ENCODE measurements around the gene PLSCR3. TPM values are rescaled to one million over a fixed set of nuclear protein-coding genes. Genes with fewer than 3 reads are reported as not detected.

Gene PLSCR3
- total RNA-seq, 1 experiment from 2014 or later = 43.8 TPM

GRCh38 chr17:7409716-7410115 lies 15.4 kb upstream of the PLSCR3 start:
- Histone ChIP-seq H3K4me1 (ENCODE audit: control insufficient read depth in 1 of 2, insufficient read depth in 2 of 2, low read length in 2 of 2) (peaks cover 8 to 17% of the 10 kb centered on the region in 2 experiments; a peak in 3 of 4 replicates), H3K79me2 (ENCODE audit: insufficient read depth, low read length) (peaks cover 2% of the 10 kb centered on the region; the same call in 1 of the 2 replicates), H3K9ac (ENCODE audit: low read length) (no peak overlapping the region), H3K4me2 (ENCODE audit: low read length) (no peak overlapping the region), H3K36me3 (ENCODE audit: control insufficient read depth in 1 of 2, insufficient read depth in 2 of 2, low read length in 2 of 2) (peaks cover 0 to 6% of the 10 kb centered on the region in 2 experiments; a peak in 1 of 4 replicates), H3K9me3 (ENCODE audit: control insufficient read depth in 1 of 2, insufficient read depth in 1 of 2, low read depth in 1 of 2, low read length in 2 of 2) (no peaks in the 10 kb centered on the region), H3K27ac (ENCODE audit: low read depth, low read length) (no peak overlapping the region), H3K27me3 (ENCODE audit: insufficient read depth, low read length) (no peaks in the 10 kb centered on the region), H3K9me2 (ENCODE audit: insufficient read depth) (no peaks in the 10 kb centered on the region), H4K20me1 (ENCODE audit: insufficient read depth) (no peaks in the 10 kb centered on the region), H2AFZ (ENCODE audit: low read depth, low read length, poor library complexity, severe bottlenecking) (no peak overlapping the region), H3K4me3 (replicated peaks in 1 of 2; ENCODE audit: low read depth in 1 of 2, low read length in 2 of 2) (no peak overlapping the region)
- no peak for TF ChIP-seq ZFX (IDR thresholded peaks at IDR 0.05)
- no peak for TF ChIP-seq ZNF274 (IDR thresholded peaks at IDR 0.05; ENCODE audit: low read depth, low read length)
- TF ChIP-seq CEBPB (IDR thresholded peaks at IDR 0.05; ENCODE audit: low read depth) = no peak
- TF ChIP-seq EZH2phosphoT487 (IDR thresholded peaks at IDR 0.05; ENCODE audit: borderline replicate concordance) = no peak
- TF ChIP-seq EGR1 (IDR thresholded peaks at IDR 0.05; ENCODE audit: low read depth) = no peak
- TF ChIP-seq FOSL1 (IDR thresholded peaks at IDR 0.05; ENCODE audit: low read depth) = no peak
- TF ChIP-seq, protein P1, sequence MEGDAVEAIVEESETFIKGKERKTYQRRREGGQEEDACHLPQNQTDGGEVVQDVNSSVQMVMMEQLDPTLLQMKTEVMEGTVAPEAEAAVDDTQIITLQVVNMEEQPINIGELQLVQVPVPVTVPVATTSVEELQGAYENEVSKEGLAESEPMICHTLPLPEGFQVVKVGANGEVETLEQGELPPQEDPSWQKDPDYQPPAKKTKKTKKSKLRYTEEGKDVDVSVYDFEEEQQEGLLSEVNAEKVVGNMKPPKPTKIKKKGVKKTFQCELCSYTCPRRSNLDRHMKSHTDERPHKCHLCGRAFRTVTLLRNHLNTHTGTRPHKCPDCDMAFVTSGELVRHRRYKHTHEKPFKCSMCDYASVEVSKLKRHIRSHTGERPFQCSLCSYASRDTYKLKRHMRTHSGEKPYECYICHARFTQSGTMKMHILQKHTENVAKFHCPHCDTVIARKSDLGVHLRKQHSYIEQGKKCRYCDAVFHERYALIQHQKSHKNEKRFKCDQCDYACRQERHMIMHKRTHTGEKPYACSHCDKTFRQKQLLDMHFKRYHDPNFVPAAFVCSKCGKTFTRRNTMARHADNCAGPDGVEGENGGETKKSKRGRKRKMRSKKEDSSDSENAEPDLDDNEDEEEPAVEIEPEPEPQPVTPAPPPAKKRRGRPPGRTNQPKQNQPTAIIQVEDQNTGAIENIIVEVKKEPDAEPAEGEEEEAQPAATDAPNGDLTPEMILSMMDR (IDR thresholded peaks at IDR 0.05 in 2 of 3, conservative IDR thresholded peaks at IDR 0.05 in 1 of 3; ENCODE audit: borderline replicate concordance in 1 of 3, insufficient read depth in 1 of 3, low read depth in 2 of 3, low read length in 2 of 3) = no peak
- no peak for TF ChIP-seq SRF (IDR thresholded peaks at IDR 0.05; ENCODE audit: low read depth)
- TF ChIP-seq MAX (IDR thresholded peaks at IDR 0.05) = no peak
- no TSS peak for BruUV-seq (replicated peaks)
- ATAC-seq = no peak
- RAD21 ChIA-PET (ENCODE audit: low non-redundant PET in 1 of 2, low total read pairs in 2 of 2, uncharacterized antibody in 2 of 2, unreplicated experiment in 2 of 2) = no interaction called here
- DNase-seq (ENCODE audit: low read depth, low spot score) = no peak
- CTCF ChIA-PET = no interaction called here
- intact Hi-C loops (cut with micrococcal nuclease) = no loop called here
- POLR2A ChIA-PET = no interaction called here

GRCh38 chr17:7408863-7409262 lies 14.5 kb upstream of the PLSCR3 start:
- no peaks in the 10 kb centered on the region for H3K27me3 ChIP-seq (ENCODE audit: insufficient read depth, low read length)
- H3K4me3 ChIP-seq (replicated peaks in 1 of 2; ENCODE audit: low read depth in 1 of 2, low read length in 2 of 2) = no peak overlapping the region
- H2AFZ ChIP-seq (ENCODE audit: low read depth, low read length, poor library complexity, severe bottlenecking) = no peak overlapping the region
- no peaks in the 10 kb centered on the region for H4K20me1 ChIP-seq (ENCODE audit: insufficient read depth)
- CTCF ChIA-PET = no interaction called here
- ATAC-seq = no peak
- BruUV-seq (replicated peaks) = no TSS peak
- no peaks in the 10 kb centered on the region for H3K9me2 ChIP-seq (ENCODE audit: insufficient read depth)
- POLR2A ChIA-PET = no interaction called here
- H3K9me3 ChIP-seq (ENCODE audit: control insufficient read depth in 1 of 2, insufficient read depth in 1 of 2, low read depth in 1 of 2, low read length in 2 of 2) = no peaks in the 10 kb centered on the region
- H3K79me2 ChIP-seq (ENCODE audit: insufficient read depth, low read length) = peaks cover 2% of the 10 kb centered on the region; the same call in 1 of the 2 replicates
- H3K4me2 ChIP-seq (ENCODE audit: low read length) = no peak overlapping the region
- no peak overlapping the region for H3K27ac ChIP-seq (ENCODE audit: low read depth, low read length)
- TF ChIP-seq SP1 (IDR thresholded peaks at IDR 0.05; ENCODE audit: low read depth) (no peak), CBX3 (IDR thresholded peaks at IDR 0.05; ENCODE audit: low read depth) (no peak), JUND (IDR thresholded peaks at IDR 0.05) (no peak)
- TF ChIP-seq, protein P2, sequence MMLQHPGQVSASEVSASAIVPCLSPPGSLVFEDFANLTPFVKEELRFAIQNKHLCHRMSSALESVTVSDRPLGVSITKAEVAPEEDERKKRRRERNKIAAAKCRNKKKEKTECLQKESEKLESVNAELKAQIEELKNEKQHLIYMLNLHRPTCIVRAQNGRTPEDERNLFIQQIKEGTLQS (IDR thresholded peaks at IDR 0.05) = no peak
- H3K4me1 ChIP-seq (ENCODE audit: control insufficient read depth in 1 of 2, insufficient read depth in 2 of 2, low read length in 2 of 2) = peaks cover 8 to 17% of the 10 kb centered on the region in 2 experiments; a peak in 3 of 4 replicates
- peaks cover 0 to 6% of the 10 kb centered on the region in 2 experiments; a peak in 1 of 4 replicates for H3K36me3 ChIP-seq (ENCODE audit: control insufficient read depth in 1 of 2, insufficient read depth in 2 of 2, low read length in 2 of 2)
- DNase-seq (ENCODE audit: low read depth, low spot score) = no peak
- intact Hi-C loops (cut with micrococcal nuclease) = no loop called here
- no peak overlapping the region for H3K9ac ChIP-seq (ENCODE audit: low read length)
- RAD21 ChIA-PET (ENCODE audit: low non-redundant PET in 1 of 2, low total read pairs in 2 of 2, uncharacterized antibody in 2 of 2, unreplicated experiment in 2 of 2) = no interaction called here
